B cell (primary cell): Measurements from ENCODE around the gene DMRT1.

Experiments
- EZH2 ChIP-seq: IDR thresholded peaks from 2 replicates; pipeline ENCODE4 v1.6.1; 2012; ENCODE audit warnings: borderline replicate concordance, low read depth, mild to moderate bottlenecking, moderate library complexity, low read length; ENCODE audit not compliant: insufficient read depth, poor library complexity, severe bottlenecking
- TF ChIP-seq, protein P1 (sequence below): fragments of 200-600 bp; IDR thresholded peaks from one replicate; pipeline ENCODE4 v1.8.0; 2022; ENCODE audit warnings: antibody characterized with exemption, mild to moderate bottlenecking

DNA sequence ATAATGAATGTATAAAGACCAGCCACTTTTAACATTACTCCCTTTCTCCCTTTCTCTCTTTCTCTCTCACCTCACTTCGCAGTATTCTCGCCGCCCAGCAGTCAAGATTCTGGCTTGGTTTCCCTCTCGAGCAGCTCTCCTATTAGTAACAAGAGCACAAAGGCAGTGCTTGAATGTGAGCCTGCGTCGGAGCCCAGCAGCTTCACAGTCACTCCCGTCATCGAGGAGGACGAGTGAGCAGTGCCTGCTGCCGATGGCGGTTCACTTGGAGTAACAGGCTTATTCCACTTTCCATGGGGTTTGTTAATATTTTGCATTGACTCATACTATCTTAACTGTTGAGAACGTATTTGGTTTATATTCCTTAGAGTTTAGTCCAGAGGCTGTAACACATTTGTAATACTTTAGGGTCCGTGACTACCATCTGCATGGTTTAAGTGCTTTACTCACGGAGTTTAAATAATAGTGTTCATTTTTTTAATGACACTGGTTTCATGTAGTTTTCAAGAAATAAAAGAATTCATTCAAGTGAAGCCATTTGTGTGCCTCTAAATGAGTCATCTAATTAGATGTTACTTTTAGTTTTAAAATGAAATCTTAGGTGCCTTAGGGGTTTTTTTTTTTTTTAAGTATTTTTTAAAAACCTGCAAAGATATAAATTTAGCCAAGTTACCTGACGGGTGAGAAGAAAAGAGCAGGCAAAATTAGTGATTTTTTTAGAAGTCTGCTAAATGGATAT lies 126.6 kb downstream of the DMRT1 start:
- TF ChIP-seq, protein P1, sequence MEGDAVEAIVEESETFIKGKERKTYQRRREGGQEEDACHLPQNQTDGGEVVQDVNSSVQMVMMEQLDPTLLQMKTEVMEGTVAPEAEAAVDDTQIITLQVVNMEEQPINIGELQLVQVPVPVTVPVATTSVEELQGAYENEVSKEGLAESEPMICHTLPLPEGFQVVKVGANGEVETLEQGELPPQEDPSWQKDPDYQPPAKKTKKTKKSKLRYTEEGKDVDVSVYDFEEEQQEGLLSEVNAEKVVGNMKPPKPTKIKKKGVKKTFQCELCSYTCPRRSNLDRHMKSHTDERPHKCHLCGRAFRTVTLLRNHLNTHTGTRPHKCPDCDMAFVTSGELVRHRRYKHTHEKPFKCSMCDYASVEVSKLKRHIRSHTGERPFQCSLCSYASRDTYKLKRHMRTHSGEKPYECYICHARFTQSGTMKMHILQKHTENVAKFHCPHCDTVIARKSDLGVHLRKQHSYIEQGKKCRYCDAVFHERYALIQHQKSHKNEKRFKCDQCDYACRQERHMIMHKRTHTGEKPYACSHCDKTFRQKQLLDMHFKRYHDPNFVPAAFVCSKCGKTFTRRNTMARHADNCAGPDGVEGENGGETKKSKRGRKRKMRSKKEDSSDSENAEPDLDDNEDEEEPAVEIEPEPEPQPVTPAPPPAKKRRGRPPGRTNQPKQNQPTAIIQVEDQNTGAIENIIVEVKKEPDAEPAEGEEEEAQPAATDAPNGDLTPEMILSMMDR, result no peak
- TF ChIP-seq EZH2, result no peak
